DMS53 treated with DMSO at 0.1 percent for 48 hours (cell line): ENCODE measurements around the gene KLHL34.

ENCODE experiments used
- DNase-seq: peaks from one replicate; lab custom pipeline; 2025; ENCODE audit not compliant: unreplicated experiment; lab: John Stamatoyannopoulos, UW

KLHL34 gene

DNA sequence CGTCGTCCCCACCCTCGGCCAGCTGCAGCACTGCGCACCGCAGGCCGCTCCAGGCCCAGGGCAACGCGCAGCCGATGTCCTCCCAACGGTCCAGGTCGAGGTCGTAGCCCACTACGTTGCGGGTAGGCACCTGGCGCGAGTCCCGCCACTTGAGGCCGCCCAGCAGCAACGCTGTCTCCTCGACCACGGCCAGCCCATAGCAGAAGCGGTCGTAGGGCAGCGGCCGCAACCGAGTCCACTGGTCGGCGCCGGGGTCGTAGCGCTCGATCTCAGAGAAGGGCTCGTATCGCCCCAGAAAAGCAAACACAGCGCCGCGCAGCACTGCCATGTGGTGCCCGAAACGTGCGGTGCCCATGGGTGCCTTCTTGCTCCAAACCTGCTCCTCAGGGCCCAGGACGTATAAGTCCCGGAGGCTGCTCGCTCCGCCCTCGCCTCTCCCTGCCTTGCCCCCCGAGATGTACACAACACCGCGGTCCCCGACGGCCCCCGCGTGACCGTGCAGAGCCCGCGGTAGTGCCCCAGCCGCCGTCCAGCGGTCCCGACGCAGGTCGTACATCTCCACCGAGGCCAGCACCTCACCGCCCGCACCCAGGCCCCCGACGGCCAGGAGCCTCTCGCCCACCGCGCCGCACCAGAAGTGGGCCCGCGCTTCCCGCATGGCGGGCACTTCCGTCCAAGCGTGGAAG is 2.1 kb downstream of the KLHL34 start:
- DNase-seq, result no peak

DNA sequence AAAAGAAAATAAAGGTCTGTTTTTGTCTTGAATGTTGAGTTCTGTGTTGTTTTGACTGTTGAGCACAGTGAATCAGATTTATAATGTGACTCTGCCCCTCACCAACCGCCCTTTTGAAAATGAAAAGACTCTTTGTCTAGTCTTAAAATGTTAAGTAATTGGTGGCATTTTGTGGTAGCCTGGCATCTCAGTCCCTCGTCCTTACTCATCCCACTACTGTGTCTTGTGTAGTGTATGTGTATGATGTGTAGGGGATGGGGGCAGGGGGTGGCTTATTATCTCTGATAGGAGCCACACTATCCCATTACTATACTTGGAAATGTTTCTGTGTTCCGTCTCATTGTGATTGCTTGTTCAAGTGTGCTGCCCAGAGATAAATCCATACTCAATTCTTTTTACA is 12.2 kb downstream of the KLHL34 start:
- DNase-seq, result no peak

- no peak for DNase-seq
Measured at GRCh38 chrX:21645431-21645830, 12.7 kb downstream of the KLHL34 start.

DNA sequence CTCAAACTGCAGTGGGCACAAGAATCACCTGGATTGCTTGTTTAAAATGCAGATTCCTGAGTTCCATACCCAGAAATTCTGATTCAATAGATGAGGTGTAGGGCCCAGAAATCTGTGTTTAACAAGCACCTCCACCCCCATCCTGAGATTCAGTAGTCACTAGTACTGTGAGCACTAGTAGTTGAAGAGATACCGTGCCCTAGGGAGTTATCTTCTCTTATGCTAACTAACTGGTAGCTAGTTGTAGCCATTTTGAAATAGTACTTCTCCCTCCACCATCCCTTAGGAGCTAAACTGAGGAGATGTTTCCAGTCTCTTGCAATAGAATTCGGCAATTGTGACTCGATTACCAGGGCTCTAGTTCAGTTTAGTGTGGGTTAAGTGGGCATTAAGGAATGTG is 18.4 kb downstream of the KLHL34 start:
- DNase-seq, result no peak

DNA sequence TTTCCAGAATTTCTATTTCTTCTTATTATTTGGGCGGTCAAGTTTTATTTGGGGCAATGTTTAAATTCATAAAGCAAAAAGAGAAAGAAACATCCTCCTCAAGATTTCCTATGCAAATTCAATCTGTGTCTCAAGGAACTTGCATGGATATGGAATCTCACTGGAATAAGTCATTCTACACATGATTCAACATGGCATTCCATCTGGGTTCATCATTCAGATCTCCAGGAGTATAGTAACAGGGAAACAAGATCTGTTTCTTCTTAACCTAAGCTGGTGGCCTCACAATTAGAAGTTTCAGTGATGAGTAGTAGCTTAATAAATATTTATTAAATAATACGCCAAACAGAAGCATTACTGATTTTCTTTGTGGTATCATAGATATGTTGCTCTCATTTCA is 19.8 kb downstream of the KLHL34 start:
- DNase-seq, result no peak

DNA sequence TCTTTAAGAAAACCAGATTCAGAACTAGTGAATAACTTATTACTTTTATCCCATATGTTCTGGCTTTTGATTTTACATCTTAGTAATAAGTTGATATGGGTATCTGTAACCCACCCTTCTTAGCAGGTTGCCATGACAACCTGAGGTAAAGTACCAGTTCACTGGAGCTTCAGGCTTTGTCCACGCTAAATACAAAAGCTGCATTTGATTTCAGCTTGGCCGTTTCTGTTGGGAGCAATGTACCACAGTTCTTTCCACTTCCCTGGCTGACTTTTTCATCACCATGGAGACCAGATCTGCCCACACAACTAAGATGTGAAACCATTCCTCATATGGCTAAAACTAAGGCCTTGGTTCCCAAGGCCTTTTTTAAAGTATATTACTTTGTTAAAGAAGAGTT is 26.1 kb downstream of the KLHL34 start:
- DNase-seq, result no peak

DNA sequence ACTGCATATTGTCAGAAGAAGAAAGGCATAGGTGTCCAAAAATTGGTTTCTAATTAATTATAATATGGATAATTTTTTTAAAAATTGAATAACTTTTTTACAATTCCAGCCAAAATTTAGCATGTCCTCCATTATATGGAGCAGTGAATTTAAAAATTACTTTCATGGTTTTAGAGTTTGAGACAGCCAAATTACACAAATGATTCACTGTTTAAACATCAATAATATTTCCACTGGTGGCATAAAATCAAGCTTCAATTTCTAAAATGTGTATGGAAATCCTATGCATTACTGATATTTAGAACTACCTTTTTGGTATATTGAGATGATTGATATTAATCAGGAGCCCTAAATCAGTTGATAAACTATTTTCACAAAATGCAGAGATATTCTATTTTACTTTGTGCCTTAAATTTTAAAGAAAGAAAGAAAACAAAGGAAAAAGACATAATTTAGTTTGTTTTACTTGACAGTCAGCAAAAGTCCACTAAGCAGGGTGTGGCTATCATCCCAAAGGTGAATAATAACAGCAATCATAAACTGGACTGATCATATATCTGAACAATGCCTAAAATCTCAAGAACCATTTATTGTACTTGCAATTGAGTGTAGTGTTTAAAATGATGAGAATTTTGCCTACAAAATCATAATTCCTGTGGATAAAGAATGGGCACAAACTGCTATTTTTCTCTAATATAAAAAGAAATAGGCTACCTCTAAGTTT is 34.2 kb downstream of the KLHL34 start:
- DNase-seq, result no peak

- no peak for DNase-seq
Measured at GRCh38 chrX:21620234-21620633, 37.9 kb downstream of the KLHL34 start.

DNA sequence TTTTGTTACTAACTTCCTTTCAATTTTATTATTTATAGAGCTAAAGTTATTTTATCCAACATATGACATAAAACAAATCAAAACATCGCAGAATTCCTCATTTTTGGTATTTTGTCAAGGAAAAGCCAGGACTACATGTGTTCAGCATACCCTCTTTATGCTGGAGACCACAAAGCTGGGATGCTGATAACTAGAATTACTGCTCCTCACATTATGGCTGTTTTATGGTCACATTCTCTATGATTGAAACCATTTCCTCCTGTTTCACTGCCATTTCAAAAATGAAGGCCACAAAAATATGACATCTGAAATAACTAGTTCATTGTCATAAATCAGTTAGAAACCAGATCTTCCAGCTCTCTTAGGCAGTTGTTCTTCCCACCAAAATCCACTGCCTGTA is 41.7 kb downstream of the KLHL34 start:
- no peak for DNase-seq

DNA sequence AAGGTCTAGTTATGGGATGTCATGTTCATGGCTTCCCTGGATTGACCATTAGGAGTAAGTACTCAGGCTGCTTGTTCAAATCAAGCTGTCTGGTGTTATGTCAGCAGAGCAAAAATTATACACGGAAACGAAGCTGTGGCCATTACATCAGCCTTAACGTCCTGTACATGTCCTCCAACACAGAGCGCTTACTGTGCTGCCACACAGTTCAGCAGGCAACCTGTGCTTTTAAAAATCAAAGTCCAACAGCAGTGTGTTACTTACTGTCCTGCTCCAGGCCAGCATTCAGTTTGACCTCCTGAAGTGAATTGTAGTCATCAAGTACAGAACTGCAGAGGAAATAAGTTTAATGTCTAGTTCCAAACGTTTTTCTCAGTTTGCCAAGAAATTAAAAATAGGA is 46.0 kb downstream of the KLHL34 start:
- no peak for DNase-seq

DNA sequence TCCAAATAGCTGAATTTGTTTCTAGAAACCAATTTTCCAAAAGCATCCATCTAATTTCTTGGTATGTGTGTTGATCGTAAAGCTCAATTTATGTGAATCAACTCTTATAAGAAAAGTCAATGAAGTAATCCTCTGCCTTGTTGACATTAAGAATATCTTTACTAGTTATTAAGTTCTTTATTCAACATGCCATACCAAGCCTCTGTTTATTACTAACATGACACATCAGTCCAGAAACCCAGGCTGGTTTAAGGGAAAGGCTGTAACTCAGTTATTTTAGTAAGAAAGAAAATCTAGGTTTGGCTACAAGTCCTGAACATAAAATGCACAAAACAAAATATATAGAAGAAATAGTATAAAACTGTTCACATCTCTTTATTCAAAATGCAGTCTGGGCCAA is 48.0 kb downstream of the KLHL34 start:
- no peak for DNase-seq

DNA sequence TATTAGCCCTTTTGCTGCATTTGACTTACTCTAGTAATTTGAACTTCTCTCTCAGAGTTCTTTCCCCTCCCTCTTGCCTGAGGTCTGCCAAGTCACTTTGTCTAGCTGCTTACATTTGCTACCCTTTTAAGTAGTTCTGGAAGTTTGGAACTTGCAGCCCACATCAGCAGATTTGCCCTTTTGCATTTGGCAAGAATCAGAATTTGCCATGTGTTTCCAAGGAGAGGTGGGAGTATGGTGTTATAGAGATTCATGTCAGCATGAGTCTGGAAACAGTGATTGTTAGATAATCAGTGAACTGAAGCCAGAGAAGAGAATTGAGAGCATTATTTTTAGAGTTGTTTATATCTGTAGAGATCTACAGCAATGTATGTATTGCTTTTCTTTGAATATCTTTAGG is 52.1 kb downstream of the KLHL34 start:
- no peak for DNase-seq
